ENCODE data around the gene HS6ST1.

HS6ST1 gene, protein sequence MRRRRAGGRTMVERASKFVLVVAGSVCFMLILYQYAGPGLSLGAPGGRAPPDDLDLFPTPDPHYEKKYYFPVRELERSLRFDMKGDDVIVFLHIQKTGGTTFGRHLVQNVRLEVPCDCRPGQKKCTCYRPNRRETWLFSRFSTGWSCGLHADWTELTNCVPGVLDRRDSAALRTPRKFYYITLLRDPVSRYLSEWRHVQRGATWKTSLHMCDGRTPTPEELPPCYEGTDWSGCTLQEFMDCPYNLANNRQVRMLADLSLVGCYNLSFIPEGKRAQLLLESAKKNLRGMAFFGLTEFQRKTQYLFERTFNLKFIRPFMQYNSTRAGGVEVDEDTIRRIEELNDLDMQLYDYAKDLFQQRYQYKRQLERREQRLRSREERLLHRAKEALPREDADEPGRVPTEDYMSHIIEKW
- long read RNA-seq, partial matches to known transcripts, result 0 of 45 reads
- long read RNA-seq, other reads (novel, unspliced or antisense), result 44 of 45 reads

DNA sequence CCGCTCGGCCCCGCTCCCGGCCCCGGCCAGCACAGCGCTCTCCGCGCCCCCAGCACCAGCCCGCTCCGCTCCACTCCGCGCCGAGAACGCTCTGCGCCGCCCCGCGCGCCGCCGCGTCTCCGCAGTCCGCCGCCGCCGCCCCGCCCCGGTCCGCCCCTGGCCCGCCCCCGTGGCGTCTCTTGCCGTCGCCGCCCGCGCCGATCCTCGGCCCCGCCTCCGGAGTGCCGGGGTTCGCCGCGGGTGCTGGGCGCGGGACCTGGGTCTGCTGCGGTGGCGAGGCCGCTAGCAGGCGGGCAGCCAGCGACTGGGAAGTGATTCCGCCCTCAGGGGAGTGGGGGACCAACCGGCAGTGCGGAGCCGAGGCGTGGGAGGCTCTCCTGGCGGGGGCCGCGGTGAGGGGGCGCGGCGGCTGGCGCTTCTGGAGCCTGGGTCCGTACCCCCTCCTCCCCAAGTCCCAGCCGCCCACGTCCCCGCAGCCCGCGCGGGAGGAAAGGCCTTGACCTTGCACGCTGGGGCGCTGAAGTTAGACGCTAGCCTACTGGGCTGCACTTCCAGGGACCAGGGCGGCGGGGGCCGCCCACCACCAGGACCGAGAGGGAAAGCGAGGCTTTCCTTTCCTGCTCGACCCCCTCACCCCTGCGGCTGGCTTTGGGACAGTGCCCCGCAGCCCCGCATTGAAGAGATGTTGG is at the start of gene HS6ST1:
HS6ST1 (minus strand) TSS at position 93 of the 689 bp plus-strand sequence. CDS start 305 bp downstream, outside the sequence.
- DNase-seq (ENCODE audit: low read depth in 1 of 2, low spot score in 1 of 2), result peak; percentile 70 to 76
- Histone ChIP-seq H3K27ac (replicated peaks) (peak within 1 kb of the TSS; percentile 45), H3K27me3 (ENCODE audit: insufficient read depth, poor library complexity, severe bottlenecking) (no peaks in the 10 kb centered on the region), H3K4me3 (replicated peaks; ENCODE audit: insufficient read depth, low read length) (peak within 1 kb of the TSS; percentile 77)
- 0 out of 2 replicates have a peak, but pooled peaks have one; percentile 52 for TF ChIP-seq POLR2AphosphoS5 (IDR thresholded peaks at IDR 0.05; ENCODE audit: low read depth)
- TF ChIP-seq, protein P1, sequence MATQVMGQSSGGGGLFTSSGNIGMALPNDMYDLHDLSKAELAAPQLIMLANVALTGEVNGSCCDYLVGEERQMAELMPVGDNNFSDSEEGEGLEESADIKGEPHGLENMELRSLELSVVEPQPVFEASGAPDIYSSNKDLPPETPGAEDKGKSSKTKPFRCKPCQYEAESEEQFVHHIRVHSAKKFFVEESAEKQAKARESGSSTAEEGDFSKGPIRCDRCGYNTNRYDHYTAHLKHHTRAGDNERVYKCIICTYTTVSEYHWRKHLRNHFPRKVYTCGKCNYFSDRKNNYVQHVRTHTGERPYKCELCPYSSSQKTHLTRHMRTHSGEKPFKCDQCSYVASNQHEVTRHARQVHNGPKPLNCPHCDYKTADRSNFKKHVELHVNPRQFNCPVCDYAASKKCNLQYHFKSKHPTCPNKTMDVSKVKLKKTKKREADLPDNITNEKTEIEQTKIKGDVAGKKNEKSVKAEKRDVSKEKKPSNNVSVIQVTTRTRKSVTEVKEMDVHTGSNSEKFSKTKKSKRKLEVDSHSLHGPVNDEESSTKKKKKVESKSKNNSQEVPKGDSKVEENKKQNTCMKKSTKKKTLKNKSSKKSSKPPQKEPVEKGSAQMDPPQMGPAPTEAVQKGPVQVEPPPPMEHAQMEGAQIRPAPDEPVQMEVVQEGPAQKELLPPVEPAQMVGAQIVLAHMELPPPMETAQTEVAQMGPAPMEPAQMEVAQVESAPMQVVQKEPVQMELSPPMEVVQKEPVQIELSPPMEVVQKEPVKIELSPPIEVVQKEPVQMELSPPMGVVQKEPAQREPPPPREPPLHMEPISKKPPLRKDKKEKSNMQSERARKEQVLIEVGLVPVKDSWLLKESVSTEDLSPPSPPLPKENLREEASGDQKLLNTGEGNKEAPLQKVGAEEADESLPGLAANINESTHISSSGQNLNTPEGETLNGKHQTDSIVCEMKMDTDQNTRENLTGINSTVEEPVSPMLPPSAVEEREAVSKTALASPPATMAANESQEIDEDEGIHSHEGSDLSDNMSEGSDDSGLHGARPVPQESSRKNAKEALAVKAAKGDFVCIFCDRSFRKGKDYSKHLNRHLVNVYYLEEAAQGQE (IDR thresholded peaks at IDR 0.05; ENCODE audit: insufficient replicate concordance, low read depth), result no peak

DNA sequence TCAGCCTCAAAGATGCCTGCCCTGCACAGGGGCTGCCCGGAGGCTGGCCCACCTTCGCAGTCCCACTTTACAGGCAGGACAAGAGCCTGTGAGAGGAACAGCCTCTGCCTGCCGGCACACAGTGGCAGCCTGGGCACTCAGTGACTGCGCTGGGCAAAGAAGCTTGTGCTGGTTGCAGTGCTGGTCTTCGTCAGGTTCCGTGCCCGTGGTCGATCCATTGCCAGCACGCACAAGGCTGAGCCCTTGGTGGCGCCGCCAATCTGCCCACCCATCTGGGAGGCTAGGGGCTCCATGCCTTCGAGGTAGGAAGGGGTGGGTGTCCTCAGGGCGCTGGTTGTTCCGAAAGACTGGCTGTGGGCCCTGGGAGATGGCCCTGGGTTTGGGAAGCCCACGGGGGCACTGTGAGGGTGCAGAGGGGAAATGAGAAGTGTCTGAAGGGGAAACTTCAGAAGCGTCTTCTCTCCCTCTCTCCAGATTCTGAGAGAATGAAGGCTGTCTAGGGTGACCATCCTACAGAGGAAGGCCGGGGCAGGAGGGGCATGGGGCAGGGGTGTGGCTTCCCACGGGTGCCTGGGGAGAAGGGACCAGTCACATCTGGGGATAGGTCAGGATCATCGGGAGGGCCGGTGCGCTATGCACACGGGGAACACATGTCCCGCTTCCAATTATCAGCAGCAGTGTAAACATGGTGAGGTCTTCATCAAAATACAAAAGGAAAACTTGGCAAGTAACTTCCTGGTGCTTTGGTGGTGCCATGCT is 49.1 kb upstream of the HS6ST1 start:
- no peak overlapping the region for H3K27ac ChIP-seq (replicated peaks)
- TF ChIP-seq GABPA (IDR thresholded peaks at IDR 0.05; ENCODE audit: low read depth) (no peak), SPI1 (IDR thresholded peaks at IDR 0.05; ENCODE audit: borderline replicate concordance, low read depth) (no peak), POLR2AphosphoS5 (IDR thresholded peaks at IDR 0.05; ENCODE audit: low read depth) (no peak)
- TF ChIP-seq, protein P2, sequence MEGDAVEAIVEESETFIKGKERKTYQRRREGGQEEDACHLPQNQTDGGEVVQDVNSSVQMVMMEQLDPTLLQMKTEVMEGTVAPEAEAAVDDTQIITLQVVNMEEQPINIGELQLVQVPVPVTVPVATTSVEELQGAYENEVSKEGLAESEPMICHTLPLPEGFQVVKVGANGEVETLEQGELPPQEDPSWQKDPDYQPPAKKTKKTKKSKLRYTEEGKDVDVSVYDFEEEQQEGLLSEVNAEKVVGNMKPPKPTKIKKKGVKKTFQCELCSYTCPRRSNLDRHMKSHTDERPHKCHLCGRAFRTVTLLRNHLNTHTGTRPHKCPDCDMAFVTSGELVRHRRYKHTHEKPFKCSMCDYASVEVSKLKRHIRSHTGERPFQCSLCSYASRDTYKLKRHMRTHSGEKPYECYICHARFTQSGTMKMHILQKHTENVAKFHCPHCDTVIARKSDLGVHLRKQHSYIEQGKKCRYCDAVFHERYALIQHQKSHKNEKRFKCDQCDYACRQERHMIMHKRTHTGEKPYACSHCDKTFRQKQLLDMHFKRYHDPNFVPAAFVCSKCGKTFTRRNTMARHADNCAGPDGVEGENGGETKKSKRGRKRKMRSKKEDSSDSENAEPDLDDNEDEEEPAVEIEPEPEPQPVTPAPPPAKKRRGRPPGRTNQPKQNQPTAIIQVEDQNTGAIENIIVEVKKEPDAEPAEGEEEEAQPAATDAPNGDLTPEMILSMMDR (IDR thresholded peaks at IDR 0.05; ENCODE audit: insufficient read depth, low read length), result no peak
- TF ChIP-seq, protein P1 (IDR thresholded peaks at IDR 0.05; ENCODE audit: insufficient replicate concordance, low read depth), result no peak
- H3K27me3 ChIP-seq (ENCODE audit: insufficient read depth, poor library complexity, severe bottlenecking), result no peaks in the 10 kb centered on the region
- DNase-seq (ENCODE audit: low read depth in 1 of 2, low spot score in 1 of 2), result no peak
- no peak overlapping the region for H3K4me3 ChIP-seq (replicated peaks; ENCODE audit: insufficient read depth, low read length)

DNA sequence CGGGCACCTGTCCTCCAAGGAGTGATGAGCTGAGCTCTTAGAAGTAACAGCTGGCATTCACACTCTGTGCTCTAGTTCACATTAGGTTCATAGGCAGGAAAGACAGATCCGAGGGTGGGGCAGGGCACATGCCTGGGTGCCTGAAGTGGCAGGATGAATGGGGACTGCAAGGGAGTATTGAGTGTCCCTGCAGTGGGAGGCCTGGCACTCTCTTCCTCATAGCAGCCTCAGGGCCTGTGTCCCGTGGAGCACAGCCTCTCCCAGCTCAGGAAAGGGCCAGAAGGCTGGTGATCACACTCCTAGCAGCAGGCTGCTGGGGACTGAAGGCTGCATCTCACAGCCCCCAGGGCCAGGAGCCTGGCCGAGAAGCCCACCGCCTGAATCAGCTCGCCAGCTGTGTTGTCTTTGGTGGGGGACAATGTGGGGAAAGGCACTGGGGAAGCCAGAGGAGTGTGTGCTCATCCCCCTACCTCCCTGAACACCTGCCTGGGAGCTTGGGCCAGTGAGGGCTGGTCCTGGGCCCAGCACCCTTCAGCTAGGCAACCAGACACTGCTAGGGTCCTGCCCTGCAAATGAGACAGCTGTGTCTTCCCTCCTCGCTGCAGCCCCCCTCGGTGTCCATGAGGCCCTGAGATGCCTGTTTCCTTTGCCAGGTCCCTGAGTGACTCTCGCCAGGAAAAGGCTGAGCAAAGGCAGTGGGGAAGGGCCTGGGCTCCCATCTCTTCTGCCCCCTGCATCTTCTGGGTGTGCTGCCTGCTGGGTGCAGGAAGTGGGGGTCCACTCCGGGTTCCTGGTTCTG is 48.2 kb upstream of the HS6ST1 start:
- Histone ChIP-seq H3K27me3 (ENCODE audit: insufficient read depth, poor library complexity, severe bottlenecking) (no peaks in the 10 kb centered on the region), H3K27ac (replicated peaks) (no peak overlapping the region), H3K4me3 (replicated peaks; ENCODE audit: insufficient read depth, low read length) (no peak overlapping the region)
- no peak for TF ChIP-seq POLR2AphosphoS5 (IDR thresholded peaks at IDR 0.05; ENCODE audit: low read depth)
- TF ChIP-seq GABPA (IDR thresholded peaks at IDR 0.05; ENCODE audit: low read depth), result no peak
- TF ChIP-seq, protein P2 (IDR thresholded peaks at IDR 0.05; ENCODE audit: insufficient read depth, low read length), result no peak
- TF ChIP-seq SPI1 (IDR thresholded peaks at IDR 0.05; ENCODE audit: borderline replicate concordance, low read depth), result no peak
- TF ChIP-seq, protein P1 (IDR thresholded peaks at IDR 0.05; ENCODE audit: insufficient replicate concordance, low read depth), result no peak
- DNase-seq (ENCODE audit: low read depth in 1 of 2, low spot score in 1 of 2), result no peak

Measured in HL-60 (cell line).